Type B pancreatic cell (in vitro differentiated cells): ENCODE measurements around the gene QSOX1. TPM values are rescaled to one million over a fixed set of nuclear protein-coding genes. Genes with fewer than 3 reads are reported as not detected.

Experiments
- DNase-seq: peaks from one replicate; pipeline ENCODE4 v3.0.0; 2021; ENCODE audit warnings: mixed read lengths; ENCODE audit not compliant: unreplicated experiment; ENCODE audit errors: extremely low spot score
- H3K27ac Mint-ChIP-seq: 2 replicates; pipeline ENCODE4 v1.8.0; 2021; ENCODE audit warnings: mild to moderate bottlenecking, mixed read lengths
- H3K27me3 Mint-ChIP-seq: 2 replicates; pipeline ENCODE4 v1.8.0; 2021; ENCODE audit warnings: mixed read lengths
- H3K36me3 Mint-ChIP-seq: 2 replicates; pipeline ENCODE4 v1.8.0; 2021; ENCODE audit warnings: mixed read lengths
- H3K4me1 Mint-ChIP-seq: one replicate; pipeline ENCODE4 v1.8.0; 2021; ENCODE audit warnings: mixed read lengths; ENCODE audit not compliant: unreplicated experiment
- H3K4me3 Mint-ChIP-seq: 2 replicates; pipeline ENCODE4 v1.8.0; 2021; ENCODE audit warnings: mild to moderate bottlenecking, mixed read lengths
- H3K9me3 Mint-ChIP-seq: 2 replicates; pipeline ENCODE4 v1.8.0; 2021; ENCODE audit warnings: mixed read lengths
- total RNA-seq: library from RNA; stranded (reverse); gene quantifications from 2 replicates; pipeline ENCODE4 v1.2.1, GENCODE V29; 2021; ENCODE audit warnings: low replicate concordance
- TF ChIP-seq, protein P1 (sequence below): fragments of 200-600 bp; sonication (generic); conservative IDR thresholded peaks from 2 replicates; pipeline ENCODE4 v1.5.0; 2021; ENCODE audit warnings: antibody characterized with exemption, mild to moderate bottlenecking

QSOX1 gene
- total RNA-seq, 1 donor from 2014 or later, result 96.0 TPM

DNA sequence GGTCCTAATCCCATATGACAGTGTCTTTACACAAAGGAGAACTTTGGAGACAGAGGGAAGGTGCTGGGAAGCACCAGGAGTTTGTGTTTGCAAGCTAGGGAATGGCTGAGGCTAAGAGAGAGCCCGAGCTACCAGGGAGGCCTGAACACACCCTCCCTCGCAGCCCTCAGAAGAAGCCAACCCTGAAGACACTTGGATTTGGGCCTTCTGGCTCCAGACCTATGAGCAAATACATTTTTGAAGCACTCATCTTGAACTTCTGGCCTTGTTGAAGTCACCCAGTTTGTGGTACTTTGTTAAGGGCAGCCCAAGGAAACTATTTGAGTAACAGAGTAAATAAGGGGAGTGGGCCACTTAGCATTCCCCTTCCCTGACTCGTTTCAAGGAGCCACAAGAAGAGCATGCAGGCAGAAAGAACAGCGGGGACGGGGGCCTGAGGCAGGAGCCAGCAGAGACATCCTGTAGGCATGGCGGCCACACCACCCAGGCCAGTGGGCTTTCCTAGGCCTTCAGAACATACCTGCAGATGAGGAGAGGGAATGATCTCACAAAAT, 13.2 kb upstream of the QSOX1 start:
- Mint-ChIP-seq H3K36me3 (no peaks in the 10 kb centered on the region), H3K9me3 (no peaks in the 10 kb centered on the region), H3K4me3 (no peak overlapping the region), H3K27ac (peak overlapping the region; percentile 54), H3K4me1 (no peaks in the 10 kb centered on the region), H3K27me3 (peaks cover 14% of the 10 kb centered on the region)
- TF ChIP-seq, protein P1, sequence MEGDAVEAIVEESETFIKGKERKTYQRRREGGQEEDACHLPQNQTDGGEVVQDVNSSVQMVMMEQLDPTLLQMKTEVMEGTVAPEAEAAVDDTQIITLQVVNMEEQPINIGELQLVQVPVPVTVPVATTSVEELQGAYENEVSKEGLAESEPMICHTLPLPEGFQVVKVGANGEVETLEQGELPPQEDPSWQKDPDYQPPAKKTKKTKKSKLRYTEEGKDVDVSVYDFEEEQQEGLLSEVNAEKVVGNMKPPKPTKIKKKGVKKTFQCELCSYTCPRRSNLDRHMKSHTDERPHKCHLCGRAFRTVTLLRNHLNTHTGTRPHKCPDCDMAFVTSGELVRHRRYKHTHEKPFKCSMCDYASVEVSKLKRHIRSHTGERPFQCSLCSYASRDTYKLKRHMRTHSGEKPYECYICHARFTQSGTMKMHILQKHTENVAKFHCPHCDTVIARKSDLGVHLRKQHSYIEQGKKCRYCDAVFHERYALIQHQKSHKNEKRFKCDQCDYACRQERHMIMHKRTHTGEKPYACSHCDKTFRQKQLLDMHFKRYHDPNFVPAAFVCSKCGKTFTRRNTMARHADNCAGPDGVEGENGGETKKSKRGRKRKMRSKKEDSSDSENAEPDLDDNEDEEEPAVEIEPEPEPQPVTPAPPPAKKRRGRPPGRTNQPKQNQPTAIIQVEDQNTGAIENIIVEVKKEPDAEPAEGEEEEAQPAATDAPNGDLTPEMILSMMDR, result no peak
- no peak for DNase-seq

DNA sequence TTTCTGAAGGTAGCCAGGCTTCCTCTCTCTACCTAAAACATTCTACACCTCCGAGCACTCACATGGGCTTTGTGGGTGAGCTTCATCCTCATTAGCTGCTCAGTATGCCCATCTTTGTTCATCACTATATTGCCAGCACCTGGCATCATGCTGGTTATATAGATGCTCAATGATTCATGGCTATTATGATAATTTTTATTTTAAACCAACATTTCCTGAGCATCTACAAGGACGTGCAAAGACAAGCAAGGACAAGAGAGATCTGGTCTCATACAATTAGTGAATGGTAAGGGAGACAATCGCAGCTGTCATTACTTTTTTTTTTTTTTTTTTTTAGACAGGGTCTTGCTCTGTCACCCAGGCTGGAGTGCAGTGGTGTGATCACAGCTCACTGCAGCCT, 11.3 kb upstream of the QSOX1 start:
- no peak overlapping the region for H3K27ac Mint-ChIP-seq
- TF ChIP-seq, protein P1, result no peak
- H3K4me1 Mint-ChIP-seq, result no peaks in the 10 kb centered on the region
- DNase-seq, result no peak
- peaks cover 10% of the 10 kb centered on the region for H3K27me3 Mint-ChIP-seq
- no peaks in the 10 kb centered on the region for H3K36me3 Mint-ChIP-seq
- no peak overlapping the region for H3K4me3 Mint-ChIP-seq
- no peaks in the 10 kb centered on the region for H3K9me3 Mint-ChIP-seq

DNA sequence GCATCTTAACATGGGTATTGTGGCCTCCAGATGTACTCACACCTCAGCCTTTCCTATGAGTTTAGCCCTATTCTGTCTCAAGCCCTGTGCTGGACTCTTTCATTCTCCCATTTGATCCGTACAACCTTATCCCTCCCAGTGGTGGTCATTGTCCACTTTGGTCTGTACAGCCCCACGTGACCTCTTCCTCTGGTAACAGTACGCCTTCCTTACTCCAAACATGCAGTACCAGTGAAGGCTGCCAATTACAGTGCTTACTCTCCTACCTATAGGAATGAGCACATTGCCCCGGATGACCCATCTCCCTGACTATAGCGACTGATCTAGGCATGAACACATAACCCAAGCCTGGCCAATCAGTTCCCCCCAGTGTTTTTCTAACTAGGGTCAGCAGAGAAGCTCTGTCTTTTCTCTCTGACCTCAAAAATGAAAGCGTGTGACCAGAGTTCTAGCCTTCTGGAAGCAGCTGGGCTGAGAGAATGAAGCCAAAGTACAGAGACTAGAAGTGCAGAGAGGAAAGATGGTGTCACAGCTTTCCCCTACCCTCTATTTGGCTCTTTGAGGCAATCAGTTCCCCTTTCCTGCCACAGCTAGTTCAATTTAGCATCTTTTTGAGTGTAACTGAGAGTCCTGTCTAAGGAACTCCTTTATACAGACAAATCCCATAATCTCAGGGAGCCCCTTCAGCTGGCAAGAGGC, 9.9 kb upstream of the QSOX1 start:
- Mint-ChIP-seq H3K4me1 (no peaks in the 10 kb centered on the region), H3K27me3 (peaks cover 12% of the 10 kb centered on the region), H3K27ac (no peak overlapping the region), H3K4me3 (no peak overlapping the region), H3K36me3 (no peaks in the 10 kb centered on the region), H3K9me3 (no peaks in the 10 kb centered on the region)
- no peak for DNase-seq
- TF ChIP-seq, protein P1, result no peak

DNA sequence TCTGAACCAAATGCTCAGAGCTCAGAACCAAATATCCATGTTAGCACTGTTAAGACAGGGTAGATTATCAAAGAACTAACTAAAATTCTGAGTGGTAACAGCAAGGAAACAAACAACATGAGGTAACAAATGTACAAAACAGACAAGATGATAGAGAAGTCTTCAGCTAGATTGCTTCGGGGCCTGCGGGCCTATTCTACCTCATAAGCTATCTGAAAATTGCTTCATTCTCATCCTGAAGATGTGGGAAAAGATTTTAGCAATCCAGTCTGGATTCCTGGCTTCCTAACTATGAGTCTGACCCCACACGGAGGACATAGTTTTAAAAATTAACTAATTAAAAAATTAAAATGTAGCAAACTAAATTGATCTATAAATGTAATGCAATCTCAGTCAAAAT, 9.2 kb upstream of the QSOX1 start:
- peaks cover 18% of the 10 kb centered on the region for H3K27me3 Mint-ChIP-seq
- TF ChIP-seq, protein P1, result no peak
- H3K4me1 Mint-ChIP-seq, result no peaks in the 10 kb centered on the region
- H3K27ac Mint-ChIP-seq, result no peak overlapping the region
- no peaks in the 10 kb centered on the region for H3K36me3 Mint-ChIP-seq
- DNase-seq, result no peak
- no peaks in the 10 kb centered on the region for H3K9me3 Mint-ChIP-seq
- no peak overlapping the region for H3K4me3 Mint-ChIP-seq

DNA sequence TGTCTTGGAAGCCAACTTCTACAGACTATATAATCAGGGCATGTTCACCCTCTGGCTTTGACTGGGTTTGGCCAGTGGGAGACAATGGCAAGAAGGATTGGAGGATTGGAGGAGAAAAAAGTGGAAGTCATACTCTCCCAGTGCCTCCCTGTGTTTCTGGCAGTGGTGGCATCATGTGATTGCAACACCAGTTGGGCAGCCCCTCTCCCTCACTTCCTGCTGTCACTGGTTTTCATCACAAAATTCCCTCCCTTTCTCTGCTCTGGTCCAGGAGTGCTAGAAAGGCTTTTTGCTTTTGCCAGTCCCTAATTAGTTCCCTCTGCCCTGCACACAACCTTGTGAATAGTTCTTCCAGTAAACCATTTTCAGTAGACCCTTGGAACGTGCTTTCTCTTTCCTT, 3.7 kb upstream of the QSOX1 start:
- Mint-ChIP-seq H3K4me3 (no peak overlapping the region), H3K27me3 (peaks cover 41% of the 10 kb centered on the region), H3K9me3 (no peaks in the 10 kb centered on the region), H3K27ac (peak overlapping the region; percentile 2), H3K36me3 (no peaks in the 10 kb centered on the region), H3K4me1 (peaks cover 6% of the 10 kb centered on the region)
- DNase-seq, result no peak
- TF ChIP-seq, protein P1, result no peak
